ENCODE data around the gene YWHAH.
"Not testable (repeated sequence)": the region's sequence is repeated elsewhere in the genome, so short reads cannot be mapped to it uniquely, and the experiment has no call there.

Gene YWHAH

DNA sequence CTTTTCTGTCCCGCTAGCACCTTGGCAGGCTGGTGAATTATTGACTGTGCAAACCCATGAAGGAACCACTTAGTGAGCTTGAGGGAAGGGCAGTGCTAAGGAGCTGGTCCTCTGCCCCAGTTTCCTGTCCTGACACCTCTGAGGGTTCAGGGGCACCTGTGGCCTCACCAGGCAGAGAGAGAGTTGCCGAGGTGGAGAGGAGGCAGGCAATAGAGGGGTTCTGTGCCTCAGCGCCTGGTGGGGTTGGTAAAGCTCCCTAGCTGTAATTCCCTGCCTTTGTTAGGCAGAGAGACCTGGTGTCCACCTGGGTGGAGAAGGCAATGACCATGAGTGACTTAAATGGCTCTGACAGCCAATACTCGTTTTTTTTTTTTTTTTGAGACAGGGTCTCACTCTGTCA, 36.3 kb downstream of the YWHAH start:
- DNase-seq (ENCODE audit: low spot score): no peak

DNA sequence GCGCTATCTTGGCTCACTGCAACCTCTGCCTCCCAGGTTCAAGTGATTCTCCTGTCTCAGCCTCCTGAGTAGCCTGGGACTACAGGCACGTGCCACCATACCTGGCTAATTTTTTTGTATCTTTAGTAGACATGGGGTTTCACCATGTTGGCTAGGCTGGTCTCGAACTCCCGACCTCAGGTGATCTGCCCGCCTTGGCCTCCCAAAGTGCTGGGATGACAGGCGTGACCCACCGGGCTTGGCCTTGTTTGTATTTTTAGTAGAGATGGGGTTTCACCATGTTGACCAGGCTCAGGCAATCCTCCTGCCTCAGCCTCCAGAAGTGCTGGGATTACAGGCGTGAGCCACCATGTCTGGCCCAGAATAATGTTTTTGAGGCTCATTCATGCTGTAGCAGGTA, 37.6 kb downstream of the YWHAH start:
- DNase-seq (ENCODE audit: low spot score): not testable (repeated sequence)

DNA sequence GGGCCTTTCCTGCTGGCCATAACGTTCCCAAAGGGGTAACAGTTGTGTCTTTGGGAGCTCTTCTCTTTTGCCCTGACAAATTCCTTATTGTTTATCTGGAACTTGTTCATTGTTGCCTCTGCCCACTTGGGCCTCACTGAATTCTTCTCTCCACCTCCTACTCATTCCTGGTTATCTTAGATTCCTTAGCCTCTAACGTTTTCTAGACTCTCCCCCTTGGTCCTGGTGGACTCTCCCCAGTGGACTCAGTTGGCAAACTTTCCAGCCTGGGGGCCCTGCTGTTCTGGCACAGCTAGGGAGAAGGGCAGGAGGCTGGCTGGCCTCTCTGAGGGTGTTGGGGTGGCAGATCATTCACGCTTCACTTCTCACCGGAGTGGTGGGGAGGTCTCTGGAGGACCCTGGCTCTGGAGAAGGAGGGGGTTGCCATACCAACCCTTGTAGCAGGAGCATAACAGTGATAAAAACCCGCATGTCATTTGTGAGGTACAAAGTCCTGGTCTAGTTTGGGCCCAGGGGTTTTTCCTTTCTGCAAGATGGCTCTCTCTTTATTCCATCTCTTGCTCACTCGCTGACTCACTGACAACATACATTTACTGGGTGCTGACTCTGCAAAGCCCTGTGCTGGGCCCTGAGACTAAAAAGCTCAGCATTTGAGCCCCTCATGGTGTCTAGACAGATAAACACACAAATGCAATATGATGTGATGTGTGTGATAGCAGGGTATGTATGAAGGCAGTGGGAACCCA, 39.7 kb downstream of the YWHAH start:
- no peak for DNase-seq (ENCODE audit: low spot score)

DNA sequence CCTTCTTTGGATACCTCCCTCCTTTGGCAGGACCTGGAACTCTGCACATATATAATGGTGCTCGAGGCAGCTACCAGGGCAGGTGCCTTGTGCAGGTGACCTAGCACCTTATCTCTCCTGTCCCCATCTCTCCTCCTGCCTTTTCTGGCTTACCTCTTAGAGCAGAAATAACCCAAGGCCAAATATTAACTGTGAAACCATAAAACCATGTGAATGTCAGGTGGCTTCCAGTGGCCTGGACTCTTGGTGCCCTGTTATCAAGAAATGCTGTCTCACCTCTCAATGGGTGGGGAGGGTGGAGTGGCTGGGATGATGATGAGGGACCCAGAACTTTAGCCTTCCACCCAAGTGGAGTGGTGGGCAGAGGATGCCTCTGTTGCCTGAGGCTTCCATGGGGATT, 42.9 kb downstream of the YWHAH start:
- no peak for DNase-seq (ENCODE audit: low spot score)

DNA sequence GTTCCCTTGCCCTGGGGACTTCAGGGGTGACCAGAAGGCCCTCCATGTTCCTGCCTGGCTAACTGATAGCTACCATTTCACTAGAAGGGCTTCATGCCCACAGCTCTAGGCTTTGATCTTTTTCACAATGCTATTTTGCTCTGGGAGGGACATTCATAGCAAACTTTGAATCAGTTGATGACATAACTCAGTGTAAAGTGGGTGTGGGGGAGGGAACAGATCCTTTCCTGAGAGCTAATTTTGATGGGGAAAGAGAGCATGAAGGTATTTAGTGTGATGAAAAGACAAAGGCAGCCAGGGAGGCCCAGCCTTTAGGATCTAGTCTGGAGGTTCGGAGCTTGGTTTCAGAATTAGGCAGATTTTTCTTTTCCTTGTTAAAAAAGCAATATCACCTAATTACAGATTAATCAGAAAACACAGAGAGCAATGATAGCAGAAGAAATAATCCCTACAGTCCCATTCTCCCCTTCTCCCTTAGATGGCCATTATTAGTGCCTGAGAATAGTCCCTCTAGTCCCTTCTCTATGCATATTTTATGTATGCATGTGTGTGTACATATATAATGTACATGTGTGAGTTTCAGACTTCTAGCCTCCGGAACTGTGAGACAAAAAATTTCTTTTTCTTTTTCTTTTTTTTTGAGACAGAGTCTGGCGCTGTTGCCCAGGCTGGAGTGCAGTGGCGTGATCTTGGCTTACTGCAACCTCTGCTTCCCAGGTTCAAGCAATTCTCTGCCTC, 46.9 kb downstream of the YWHAH start:
- no peak for DNase-seq (ENCODE audit: low spot score)

DNA sequence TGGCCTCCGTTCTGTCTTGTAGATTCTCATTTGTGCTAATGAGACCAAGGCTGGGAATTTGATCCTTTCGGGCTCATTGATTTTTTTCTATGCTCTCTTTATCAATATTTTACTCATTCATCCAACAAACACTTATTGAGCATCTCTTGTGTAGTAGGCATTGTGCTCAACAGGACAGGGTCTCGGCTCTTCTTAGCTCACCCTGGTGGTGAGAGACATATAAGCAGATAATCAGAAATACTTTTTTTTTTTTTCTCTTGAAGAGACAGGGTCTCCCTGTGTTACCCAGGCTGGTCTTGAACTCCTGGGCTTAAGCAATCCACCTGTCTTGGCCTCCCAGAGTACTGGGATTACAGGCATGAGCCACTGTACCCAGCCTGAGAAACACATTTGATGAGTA, 50.7 kb downstream of the YWHAH start:
- no peak for DNase-seq (ENCODE audit: low spot score)

DNA sequence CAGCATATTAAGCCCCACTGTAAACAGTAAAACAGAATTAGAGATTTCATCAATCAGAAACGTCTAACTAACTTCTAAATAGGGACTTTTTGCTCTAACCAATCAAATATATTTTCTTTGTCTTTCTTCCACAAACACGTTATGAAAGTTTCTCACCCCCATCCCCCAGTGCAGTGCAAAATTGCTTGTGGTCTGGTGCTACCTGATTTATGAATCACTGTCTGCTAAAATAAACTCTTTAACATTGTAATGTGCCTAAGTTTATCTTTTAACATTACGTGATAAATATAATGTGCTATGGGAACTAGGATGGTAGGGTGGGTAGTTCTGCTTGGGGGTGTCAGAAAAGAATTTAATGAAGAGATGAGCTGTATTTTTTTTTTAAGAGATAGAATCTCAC, 51.5 kb downstream of the YWHAH start:
- no peak for DNase-seq (ENCODE audit: low spot score)

DNA sequence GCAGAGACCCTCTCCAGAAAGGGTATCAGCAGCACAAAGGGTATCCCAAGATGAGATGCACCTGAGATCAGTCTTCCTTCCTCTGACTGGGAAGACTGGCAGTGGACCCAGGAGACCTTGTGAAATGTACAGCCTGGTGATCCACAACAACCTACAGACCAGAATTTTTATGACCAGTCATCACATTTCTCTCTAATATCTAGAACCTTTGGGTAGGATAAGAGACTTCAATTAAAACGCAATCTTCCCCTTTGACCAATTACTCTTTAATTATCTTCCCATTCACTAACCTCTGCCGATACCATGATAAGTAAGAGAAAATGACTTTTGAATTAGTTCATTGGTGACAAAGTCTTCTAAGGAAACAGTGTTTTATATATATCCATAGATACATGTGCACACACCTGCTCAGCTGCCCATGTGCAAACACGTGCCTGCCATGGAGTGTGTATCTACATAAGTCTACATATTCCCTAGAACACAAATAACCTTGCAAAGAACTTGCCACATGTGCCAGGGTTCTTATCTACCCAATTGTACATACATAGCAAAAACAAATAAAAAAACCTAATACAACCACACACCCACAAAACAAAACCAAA, 54.5 kb downstream of the YWHAH start:
- DNase-seq (ENCODE audit: low spot score): no peak

DNA sequence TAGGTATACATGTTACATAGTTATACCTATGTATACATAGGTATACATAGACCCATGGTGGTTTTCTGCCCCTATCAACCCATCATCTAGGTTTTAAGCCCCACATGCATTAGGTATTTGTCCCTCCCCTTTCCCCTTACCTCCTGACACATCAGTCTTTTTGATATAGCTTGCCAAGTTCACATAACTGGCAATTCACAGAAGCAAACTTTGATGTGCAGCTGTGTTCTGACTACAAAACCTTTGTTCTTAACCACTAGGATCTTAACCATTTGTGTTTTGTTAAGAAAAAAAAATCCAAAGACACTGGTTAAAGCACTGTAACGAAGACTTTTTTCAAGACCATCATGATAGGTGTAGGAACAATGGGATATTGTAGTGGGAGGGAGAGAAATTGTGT, 55.8 kb downstream of the YWHAH start:
- DNase-seq (ENCODE audit: low spot score): no peak

DNA sequence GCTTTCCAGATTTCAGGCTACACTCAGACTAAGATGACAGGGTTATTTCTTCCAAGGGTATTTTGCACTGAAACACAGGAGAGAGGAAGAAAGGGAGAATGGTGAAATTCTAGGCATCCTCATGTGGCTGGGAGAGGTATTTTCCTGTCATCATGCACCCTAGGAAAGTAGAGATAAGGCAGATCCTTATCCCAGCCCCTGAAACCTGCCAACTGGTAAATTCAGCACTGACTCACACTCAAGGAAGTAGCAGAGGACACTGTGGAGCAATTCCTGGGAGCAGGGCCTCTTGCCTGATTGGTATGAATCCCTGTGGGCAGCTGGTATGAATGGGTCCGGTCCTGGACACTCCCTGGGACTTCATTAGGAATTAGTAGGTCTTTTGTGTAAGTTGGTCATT, 61.1 kb downstream of the YWHAH start:
- DNase-seq (ENCODE audit: low spot score): no peak

Small RNA genes within 50 kb of the gene (small RNA-seq; reads per million reads assigned to genes)
- 0.03 to 0.09 reads per million in 2 experiments for gene RN7SL305P
